ENCODE results near the gene PTPRG.

- no peak for TF ChIP-seq SIN3A (IDR thresholded peaks at IDR 0.05; ENCODE audit: borderline replicate concordance, insufficient read depth, low read depth, low read length)
- TF ChIP-seq, protein P1, sequence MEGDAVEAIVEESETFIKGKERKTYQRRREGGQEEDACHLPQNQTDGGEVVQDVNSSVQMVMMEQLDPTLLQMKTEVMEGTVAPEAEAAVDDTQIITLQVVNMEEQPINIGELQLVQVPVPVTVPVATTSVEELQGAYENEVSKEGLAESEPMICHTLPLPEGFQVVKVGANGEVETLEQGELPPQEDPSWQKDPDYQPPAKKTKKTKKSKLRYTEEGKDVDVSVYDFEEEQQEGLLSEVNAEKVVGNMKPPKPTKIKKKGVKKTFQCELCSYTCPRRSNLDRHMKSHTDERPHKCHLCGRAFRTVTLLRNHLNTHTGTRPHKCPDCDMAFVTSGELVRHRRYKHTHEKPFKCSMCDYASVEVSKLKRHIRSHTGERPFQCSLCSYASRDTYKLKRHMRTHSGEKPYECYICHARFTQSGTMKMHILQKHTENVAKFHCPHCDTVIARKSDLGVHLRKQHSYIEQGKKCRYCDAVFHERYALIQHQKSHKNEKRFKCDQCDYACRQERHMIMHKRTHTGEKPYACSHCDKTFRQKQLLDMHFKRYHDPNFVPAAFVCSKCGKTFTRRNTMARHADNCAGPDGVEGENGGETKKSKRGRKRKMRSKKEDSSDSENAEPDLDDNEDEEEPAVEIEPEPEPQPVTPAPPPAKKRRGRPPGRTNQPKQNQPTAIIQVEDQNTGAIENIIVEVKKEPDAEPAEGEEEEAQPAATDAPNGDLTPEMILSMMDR (IDR thresholded peaks at IDR 0.05): no peak
- TF ChIP-seq REST (IDR thresholded peaks at IDR 0.05; ENCODE audit: insufficient read depth in 1 of 2, low read depth in 2 of 2, low read length in 1 of 2): no peak
- TF ChIP-seq POLR2AphosphoS5 (IDR thresholded peaks at IDR 0.05; ENCODE audit: low read depth, low read length): no peak
Observed at GRCh38 chr3:62097121-62097520, 535.8 kb downstream of the PTPRG start.

Data from Panc1 (cell line).